ENCODE measurements around the gene ARMCX5. TPM values are rescaled to one million over a fixed set of nuclear protein-coding genes. Genes with fewer than 3 reads are reported as not detected.

The ARMCX5 gene
- polyA plus RNA-seq (ENCODE audit: insufficient read length in 4 of 4), result 10 to 100 TPM; 12.3 to 16.7 (median 15.7) TPM

GRCh38 chrX:102599084-102599950 lies at the start of gene ARMCX5:
TSS of gene ARMCX5 (plus strand) at chrX:102599515. CDS start at chrX:102602142, 2,627 bp downstream.
- peak; percentile 68 to 79 (median 77) for DNase-seq (ENCODE audit: low read depth in 4 of 4, low spot score in 2 of 4)

- no peak for DNase-seq (ENCODE audit: low read depth in 4 of 4, low spot score in 2 of 4)
These were observed 40.7 kb upstream of the ARMCX5 start for GRCh38 chrX:102558607-102559006.

GRCh38 chrX:102560423-102561068 lies 38.8 kb upstream of the ARMCX5 start:
- no peak for DNase-seq (ENCODE audit: low read depth in 4 of 4, low spot score in 2 of 4)

- no peak for DNase-seq (ENCODE audit: low read depth in 4 of 4, low spot score in 2 of 4)
These were observed 18.4 kb upstream of the ARMCX5 start for GRCh38 chrX:102580891-102581290.

GRCh38 chrX:102593367-102593766 lies 5.9 kb upstream of the ARMCX5 start:
- no peak for DNase-seq (ENCODE audit: low read depth in 4 of 4, low spot score in 2 of 4)

GRCh38 chrX:102599951-102600579 lies 750 bp downstream of the ARMCX5 start:
- peak; percentile 7 to 41 (median 16) for DNase-seq (ENCODE audit: low read depth in 4 of 4, low spot score in 2 of 4)

GRCh38 chrX:102604327-102604726 lies 5.0 kb downstream of the ARMCX5 start:
- DNase-seq (ENCODE audit: low read depth in 4 of 4, low spot score in 2 of 4), result no peak

GRCh38 chrX:102606115-102606514 lies 6.8 kb downstream of the ARMCX5 start:
- DNase-seq (ENCODE audit: low read depth in 4 of 4, low spot score in 2 of 4), result no peak

- no peak for DNase-seq (ENCODE audit: low read depth in 4 of 4, low spot score in 2 of 4)
These were observed 11.6 kb downstream of the ARMCX5 start for GRCh38 chrX:102610905-102611304.

GRCh38 chrX:102624105-102624504 lies 24.8 kb downstream of the ARMCX5 start:
- DNase-seq (ENCODE audit: low read depth in 4 of 4, low spot score in 2 of 4), result no peak

- DNase-seq (ENCODE audit: low read depth in 4 of 4, low spot score in 2 of 4), result no peak
These were observed 28.3 kb downstream of the ARMCX5 start for GRCh38 chrX:102627640-102628039.

- no peak for DNase-seq (ENCODE audit: low read depth in 4 of 4, low spot score in 2 of 4)
These were observed 38.2 kb downstream of the ARMCX5 start for GRCh38 chrX:102637561-102637960.

GRCh38 chrX:102650903-102651241 lies 51.6 kb downstream of the ARMCX5 start:
- no peak for DNase-seq (ENCODE audit: low read depth in 4 of 4, low spot score in 2 of 4)

GRCh38 chrX:102651242-102652011 lies 52.1 kb downstream of the ARMCX5 start, which contains the start of gene GPRASP1:
TSS of gene GPRASP1 (plus strand) at chrX:102651483. CDS start at chrX:102653914, 2,431 bp downstream.
- no peak for DNase-seq (ENCODE audit: low read depth in 4 of 4, low spot score in 2 of 4)

- DNase-seq (ENCODE audit: low read depth in 4 of 4, low spot score in 2 of 4), result peak in 1 of 4 donors; percentile 23
These were observed 52.8 kb downstream of the ARMCX5 start for GRCh38 chrX:102652031-102652688.

Other genes starting within 250 kb of the ARMCX5 start
- gene NXF2B, start 159.5 kb upstream of the ARMCX5 start, polyA plus RNA-seq (ENCODE audit: insufficient read length in 4 of 4), result 1 to 10 TPM in 2 of 4 donors, under 1 TPM in 2; 0.52 to 2.6 (median 0.89) TPM
- gene TCP11X2, start 127.7 kb upstream of the ARMCX5 start, polyA plus RNA-seq (ENCODE audit: insufficient read length in 4 of 4), result 1 to 10 TPM in 2 of 4 donors, under 1 TPM in 2; 0.75 to 2.1 (median 1.2) TPM
- gene TMSB15A, start 82.8 kb upstream of the ARMCX5 start, polyA plus RNA-seq (ENCODE audit: insufficient read length in 4 of 4), result 10 to 100 TPM; 59.9 to 71.4 (median 64.1) TPM
- gene GPRASP1, start 52.0 kb downstream of the ARMCX5 start, polyA plus RNA-seq (ENCODE audit: insufficient read length in 4 of 4), result 10 to 100 TPM; 10.7 to 13.5 (median 11.9) TPM
- gene GPRASP2, start 112.9 kb downstream of the ARMCX5 start, polyA plus RNA-seq (ENCODE audit: insufficient read length in 4 of 4), result 10 to 100 TPM; 35.5 to 42.2 (median 40.2) TPM
- gene GPRASP3, start 121.2 kb downstream of the ARMCX5 start, polyA plus RNA-seq (ENCODE audit: insufficient read length in 4 of 4), result 10 to 100 TPM; 15.9 to 21.1 (median 19.7) TPM

Data from left renal cortex interstitium (tissue), 4 donors.